ENCODE results near the gene CARD10.

DNA sequence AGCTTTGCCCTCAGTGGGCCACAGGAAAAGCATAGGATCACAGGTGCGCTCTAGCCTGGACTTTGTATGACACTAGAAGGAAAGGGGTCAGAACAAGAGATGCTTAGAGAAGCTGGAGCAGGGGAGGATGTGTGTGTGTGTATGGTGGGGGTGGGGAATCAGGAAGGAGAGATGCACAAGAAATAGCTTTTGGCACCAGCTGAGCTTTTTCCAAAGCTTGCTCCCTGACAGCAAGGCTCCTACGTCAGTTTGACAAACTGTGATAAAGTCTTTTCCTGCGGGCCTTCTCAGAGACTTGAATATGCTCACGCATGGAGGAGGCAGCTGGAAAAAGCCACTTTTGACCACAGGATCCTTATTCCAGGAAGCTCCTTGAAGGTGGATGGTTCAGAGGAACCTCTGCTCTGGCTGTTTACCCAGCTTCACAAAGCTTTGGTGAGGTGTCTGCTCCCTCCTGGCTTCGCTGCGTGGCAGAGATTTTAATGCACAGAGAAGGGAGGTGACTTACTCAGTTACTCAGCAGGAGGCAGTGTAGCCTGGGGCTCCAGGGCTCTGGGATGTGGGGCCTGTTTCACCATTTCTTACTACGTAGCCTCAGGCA, 45.0 kb upstream of the CARD10 start:
- TF ChIP-seq, protein P1, sequence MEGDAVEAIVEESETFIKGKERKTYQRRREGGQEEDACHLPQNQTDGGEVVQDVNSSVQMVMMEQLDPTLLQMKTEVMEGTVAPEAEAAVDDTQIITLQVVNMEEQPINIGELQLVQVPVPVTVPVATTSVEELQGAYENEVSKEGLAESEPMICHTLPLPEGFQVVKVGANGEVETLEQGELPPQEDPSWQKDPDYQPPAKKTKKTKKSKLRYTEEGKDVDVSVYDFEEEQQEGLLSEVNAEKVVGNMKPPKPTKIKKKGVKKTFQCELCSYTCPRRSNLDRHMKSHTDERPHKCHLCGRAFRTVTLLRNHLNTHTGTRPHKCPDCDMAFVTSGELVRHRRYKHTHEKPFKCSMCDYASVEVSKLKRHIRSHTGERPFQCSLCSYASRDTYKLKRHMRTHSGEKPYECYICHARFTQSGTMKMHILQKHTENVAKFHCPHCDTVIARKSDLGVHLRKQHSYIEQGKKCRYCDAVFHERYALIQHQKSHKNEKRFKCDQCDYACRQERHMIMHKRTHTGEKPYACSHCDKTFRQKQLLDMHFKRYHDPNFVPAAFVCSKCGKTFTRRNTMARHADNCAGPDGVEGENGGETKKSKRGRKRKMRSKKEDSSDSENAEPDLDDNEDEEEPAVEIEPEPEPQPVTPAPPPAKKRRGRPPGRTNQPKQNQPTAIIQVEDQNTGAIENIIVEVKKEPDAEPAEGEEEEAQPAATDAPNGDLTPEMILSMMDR (IDR thresholded peaks at IDR 0.05; ENCODE audit: low read depth, low read length) = no peak
- TF ChIP-seq EZH2phosphoT487 (IDR thresholded peaks at IDR 0.05; ENCODE audit: low read depth) = no peak
